GM10266 (cell line): ENCODE results near the gene PARK7.
A peak's percentile ranks its signal among the peaks of the same experiment; 100 is the strongest.

Source experiments
- DNase-seq: peaks from one replicate; pipeline ENCODE4 v3.0.0; 2012; ENCODE audit errors: extremely low spot score
- TF ChIP-seq, protein P1 (sequence below): IDR thresholded peaks from 2 replicates; pipeline ENCODE4 v1.5.1; 2012; ENCODE audit warnings: mild to moderate bottlenecking, low read depth; ENCODE audit not compliant: control insufficient read depth, insufficient read depth; ENCODE audit errors: missing control alignments

PARK7 gene

DNA sequence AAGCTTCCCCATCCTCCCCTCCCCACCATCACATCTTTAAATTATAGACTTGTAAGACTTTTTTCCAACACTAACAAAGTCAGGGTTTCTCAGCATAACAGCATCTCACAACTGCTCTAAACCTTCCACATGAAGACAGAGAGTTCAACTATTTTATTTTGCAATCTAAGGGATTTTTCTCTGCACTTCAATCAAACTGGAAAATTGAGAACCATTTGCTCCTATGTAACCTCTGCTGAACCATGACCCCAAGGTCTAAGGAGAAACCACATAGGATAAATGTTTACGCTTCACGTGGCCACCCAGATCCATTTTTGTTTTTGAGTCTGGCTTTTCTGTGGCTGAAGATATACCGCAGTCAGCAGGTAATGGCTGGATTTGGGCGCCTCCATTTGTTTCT, 51.4 kb downstream of the PARK7 start:
- DNase-seq, result no peak
- TF ChIP-seq, protein P1, sequence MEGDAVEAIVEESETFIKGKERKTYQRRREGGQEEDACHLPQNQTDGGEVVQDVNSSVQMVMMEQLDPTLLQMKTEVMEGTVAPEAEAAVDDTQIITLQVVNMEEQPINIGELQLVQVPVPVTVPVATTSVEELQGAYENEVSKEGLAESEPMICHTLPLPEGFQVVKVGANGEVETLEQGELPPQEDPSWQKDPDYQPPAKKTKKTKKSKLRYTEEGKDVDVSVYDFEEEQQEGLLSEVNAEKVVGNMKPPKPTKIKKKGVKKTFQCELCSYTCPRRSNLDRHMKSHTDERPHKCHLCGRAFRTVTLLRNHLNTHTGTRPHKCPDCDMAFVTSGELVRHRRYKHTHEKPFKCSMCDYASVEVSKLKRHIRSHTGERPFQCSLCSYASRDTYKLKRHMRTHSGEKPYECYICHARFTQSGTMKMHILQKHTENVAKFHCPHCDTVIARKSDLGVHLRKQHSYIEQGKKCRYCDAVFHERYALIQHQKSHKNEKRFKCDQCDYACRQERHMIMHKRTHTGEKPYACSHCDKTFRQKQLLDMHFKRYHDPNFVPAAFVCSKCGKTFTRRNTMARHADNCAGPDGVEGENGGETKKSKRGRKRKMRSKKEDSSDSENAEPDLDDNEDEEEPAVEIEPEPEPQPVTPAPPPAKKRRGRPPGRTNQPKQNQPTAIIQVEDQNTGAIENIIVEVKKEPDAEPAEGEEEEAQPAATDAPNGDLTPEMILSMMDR, result no peak

DNA sequence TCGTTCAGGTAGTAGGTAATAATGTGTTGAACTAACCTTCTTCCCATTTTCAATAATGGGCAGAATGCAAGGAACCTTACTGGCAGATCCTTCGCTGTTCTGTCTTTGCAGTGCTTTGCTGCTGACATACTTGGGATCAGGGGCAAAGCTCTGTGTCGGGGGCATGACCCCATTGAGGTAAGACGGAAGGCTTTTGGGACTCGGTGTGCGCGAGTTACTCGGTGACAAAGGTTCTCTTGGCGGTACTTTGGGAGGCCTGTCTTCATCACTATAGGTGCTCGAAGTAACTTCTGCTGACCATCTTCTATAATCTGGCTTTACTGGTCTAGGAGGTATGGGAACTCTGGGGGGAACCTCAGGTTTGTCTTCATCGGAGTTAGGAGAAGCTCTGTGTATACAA, 51.9 kb downstream of the PARK7 start:
- no peak for DNase-seq
- TF ChIP-seq, protein P1, result no peak

DNA sequence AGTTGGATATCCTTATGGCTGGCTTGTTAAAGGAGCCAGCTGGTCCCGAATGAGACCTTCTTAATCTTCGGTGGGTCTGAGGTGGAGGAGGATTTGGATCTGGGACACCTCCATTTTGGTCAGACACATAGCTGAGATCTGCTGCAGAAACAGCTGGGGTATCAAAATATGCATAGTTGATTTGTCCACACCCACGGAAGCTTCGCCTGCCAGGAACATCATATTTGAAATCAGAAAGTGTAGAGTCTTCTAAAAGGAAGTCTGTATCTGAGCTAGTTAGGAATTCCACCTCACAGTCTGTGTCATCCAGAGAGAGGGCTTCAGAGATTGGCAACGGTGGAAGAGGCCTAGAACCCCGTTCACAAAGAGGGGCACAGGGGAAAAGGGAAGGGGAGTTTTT, 52.3 kb downstream of the PARK7 start:
- no peak for DNase-seq
- TF ChIP-seq, protein P1, result no peak

DNA sequence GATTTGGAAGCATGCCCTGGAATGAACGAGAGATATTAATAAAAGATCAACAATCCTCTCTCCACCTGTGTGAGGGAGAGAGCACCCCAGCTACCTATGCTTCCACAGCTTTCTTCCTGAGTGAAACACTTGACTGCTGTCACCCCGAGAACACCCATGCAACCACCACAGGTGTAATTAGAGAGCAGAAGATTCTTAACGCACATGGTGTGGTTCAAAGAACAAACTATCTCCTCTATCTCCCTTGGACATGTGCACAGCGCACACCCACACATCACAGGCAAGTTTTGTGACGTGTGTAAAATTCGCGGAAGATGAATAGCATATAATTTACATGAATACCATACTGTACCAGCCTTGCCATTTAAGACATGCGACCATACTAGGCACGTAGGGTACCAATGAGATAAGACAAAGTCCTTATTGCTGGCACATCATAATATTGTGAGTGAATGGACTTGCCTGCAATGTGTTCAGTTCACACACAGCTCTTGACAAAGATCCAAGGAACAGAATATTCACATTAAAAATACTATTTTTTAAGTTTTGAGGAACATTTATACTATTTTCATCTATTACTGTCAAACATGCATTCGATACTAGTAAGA, 53.0 kb downstream of the PARK7 start:
- TF ChIP-seq, protein P1, result no peak
- no peak for DNase-seq

DNA sequence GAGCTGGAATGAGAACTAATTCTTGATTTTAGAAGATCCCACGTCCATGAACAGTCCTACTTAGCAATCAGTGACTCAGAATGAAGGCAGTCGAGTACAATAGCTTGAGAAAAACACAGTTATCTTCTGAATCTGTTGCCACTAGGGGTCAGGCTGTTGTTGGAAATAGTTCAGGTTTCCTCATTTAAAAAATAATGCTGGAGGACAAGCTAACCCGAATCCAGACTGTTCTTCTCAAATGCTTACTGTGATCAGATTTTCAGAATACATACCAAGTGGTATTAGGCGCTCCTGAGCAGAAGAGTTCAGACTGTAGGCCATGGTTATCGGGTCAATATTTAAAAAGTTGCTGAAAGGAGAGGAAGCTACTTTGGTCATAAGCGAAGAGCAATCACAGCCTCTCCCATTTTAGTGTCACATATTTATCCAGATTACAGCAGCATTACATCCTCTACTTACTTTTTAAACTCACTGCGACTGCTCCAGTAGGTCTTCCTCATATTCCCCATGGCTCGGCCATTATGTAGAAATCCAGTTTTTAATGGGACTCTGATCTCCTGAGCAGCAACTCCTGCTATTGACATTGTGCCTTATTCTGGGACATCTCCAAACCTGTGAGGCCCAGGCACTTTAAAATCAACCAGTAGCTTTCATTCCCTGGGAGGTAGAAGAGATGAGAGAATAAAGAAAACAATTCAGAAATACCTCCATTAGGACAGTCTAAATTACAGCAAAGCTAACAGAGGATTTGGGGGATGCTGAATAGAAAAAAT, 53.7 kb downstream of the PARK7 start:
- TF ChIP-seq, protein P1, result peak; percentile 71
- peak; percentile 56 for DNase-seq

DNA sequence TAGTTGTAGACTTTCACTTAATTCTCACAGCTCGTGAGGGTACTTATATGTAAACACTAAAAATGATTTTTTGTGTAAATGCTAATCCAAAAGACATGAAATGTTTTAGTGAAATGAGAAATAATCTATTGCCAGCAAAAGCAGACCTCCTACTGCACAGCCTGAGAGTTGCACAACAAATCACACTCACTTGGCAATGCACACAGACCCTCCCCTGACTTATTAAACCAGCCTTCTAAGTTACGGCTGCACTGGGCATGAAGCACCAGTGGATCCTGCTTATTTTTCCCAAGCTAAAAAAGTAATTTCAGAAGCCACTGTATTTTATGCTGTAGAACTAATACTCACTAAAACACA, 54.3 kb downstream of the PARK7 start:
- DNase-seq, result no peak
- TF ChIP-seq, protein P1, result no peak

DNA sequence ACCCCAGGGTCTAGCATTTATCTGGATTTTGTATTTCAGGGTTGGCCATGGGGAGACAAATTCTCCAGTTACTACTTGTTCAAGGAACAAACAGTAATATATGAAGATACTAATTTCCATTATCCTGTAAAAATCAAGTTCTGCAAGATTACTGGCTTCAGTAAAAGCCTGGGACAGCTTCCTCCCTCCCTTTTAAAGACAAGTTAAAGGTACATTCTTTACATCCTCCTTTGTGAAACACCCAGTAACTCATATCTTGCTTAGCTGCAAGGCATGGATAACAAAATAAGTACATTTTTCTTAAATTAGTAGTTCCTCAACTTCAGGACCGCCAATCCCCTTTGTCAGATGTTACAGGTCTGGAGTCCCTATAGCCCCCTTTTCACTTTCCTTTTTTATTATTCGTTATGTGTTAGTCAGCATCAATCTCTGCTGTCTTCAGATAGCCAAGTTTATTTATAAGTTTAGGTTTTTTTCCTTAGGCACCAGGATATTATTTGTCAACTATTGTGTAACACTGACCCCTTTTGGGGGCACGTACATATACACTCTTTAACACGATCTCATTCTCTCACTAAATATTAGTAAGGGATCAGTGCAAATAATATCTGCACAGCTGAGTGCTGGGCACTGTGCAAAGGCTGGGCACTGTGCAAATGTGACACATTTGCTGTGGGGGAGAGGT, 54.8 kb downstream of the PARK7 start:
- DNase-seq, result no peak
- TF ChIP-seq, protein P1, result peak; percentile 29
